PFSK-1 (cell line): Measurements from ENCODE around the gene MYCBPAP.

Source experiments
- FOXP2 ChIP-seq: optimal IDR thresholded peaks from 2 replicates; pipeline ENCODE3; 2011; ENCODE audit warnings: borderline replicate concordance, control low read depth, inconsistent platforms; ENCODE audit not compliant: insufficient read depth; ENCODE audit errors: extremely low read length, extremely low read depth
- POLR2AphosphoS5 ChIP-seq: IDR thresholded peaks from 2 replicates; pipeline ENCODE4 v1.6.1; 2012; ENCODE audit warnings: low read depth, mild to moderate bottlenecking, control low read depth, low read length, moderate library complexity
- SIN3A ChIP-seq: IDR thresholded peaks from 2 replicates; pipeline ENCODE4 v1.6.1; 2012; ENCODE audit warnings: mild to moderate bottlenecking, low read length, moderate library complexity, borderline replicate concordance; ENCODE audit not compliant: insufficient read depth
- TAF1 ChIP-seq: IDR thresholded peaks from 2 replicates; pipeline ENCODE4 v1.6.1; 2012; ENCODE audit warnings: low read length, control low read depth, borderline replicate concordance; ENCODE audit not compliant: insufficient read depth
- TF ChIP-seq, protein P1 (sequence below), 2 experiments: IDR thresholded peaks; 2 replicates each; pipeline versions ENCODE4 v1.6.1 to v1.8.0; 2011 to 2012; ENCODE audit warnings: low read depth in 2 of 2, low read length in 2 of 2, control low read depth in 1 of 2, inconsistent platforms in 1 of 2, mild to moderate bottlenecking in 1 of 2, moderate library complexity in 1 of 2; ENCODE audit not compliant: insufficient read depth in 1 of 2

MYCBPAP gene

DNA sequence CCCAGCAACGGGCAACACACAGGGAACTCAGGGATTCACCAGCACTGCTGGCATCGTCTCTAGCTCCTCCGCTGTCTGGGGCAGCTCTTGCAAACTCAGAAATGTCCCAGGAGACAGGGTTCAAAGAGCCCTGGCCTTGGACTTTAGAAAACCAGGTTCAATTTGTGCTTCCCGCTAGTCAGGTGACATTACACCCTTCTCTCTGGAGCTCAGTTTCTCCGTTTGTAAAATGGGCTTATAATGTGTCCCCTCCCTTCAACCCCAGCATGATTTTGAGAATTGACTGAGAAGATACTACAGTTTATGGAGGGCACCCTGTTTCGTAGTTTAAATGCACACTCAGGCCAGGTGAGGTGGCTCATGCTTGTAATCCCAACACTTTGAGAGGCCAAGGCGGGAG, 1.9 kb upstream of the MYCBPAP start:
- TF ChIP-seq, protein P1, sequence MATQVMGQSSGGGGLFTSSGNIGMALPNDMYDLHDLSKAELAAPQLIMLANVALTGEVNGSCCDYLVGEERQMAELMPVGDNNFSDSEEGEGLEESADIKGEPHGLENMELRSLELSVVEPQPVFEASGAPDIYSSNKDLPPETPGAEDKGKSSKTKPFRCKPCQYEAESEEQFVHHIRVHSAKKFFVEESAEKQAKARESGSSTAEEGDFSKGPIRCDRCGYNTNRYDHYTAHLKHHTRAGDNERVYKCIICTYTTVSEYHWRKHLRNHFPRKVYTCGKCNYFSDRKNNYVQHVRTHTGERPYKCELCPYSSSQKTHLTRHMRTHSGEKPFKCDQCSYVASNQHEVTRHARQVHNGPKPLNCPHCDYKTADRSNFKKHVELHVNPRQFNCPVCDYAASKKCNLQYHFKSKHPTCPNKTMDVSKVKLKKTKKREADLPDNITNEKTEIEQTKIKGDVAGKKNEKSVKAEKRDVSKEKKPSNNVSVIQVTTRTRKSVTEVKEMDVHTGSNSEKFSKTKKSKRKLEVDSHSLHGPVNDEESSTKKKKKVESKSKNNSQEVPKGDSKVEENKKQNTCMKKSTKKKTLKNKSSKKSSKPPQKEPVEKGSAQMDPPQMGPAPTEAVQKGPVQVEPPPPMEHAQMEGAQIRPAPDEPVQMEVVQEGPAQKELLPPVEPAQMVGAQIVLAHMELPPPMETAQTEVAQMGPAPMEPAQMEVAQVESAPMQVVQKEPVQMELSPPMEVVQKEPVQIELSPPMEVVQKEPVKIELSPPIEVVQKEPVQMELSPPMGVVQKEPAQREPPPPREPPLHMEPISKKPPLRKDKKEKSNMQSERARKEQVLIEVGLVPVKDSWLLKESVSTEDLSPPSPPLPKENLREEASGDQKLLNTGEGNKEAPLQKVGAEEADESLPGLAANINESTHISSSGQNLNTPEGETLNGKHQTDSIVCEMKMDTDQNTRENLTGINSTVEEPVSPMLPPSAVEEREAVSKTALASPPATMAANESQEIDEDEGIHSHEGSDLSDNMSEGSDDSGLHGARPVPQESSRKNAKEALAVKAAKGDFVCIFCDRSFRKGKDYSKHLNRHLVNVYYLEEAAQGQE (IDR thresholded peaks at IDR 0.05; ENCODE audit: insufficient read depth in 1 of 2, low read depth in 2 of 2, low read length in 2 of 2) = no peak
- no peak for TF ChIP-seq FOXP2
- no peak for TF ChIP-seq POLR2AphosphoS5
- TF ChIP-seq SIN3A = no peak
- no peak for TF ChIP-seq TAF1

DNA sequence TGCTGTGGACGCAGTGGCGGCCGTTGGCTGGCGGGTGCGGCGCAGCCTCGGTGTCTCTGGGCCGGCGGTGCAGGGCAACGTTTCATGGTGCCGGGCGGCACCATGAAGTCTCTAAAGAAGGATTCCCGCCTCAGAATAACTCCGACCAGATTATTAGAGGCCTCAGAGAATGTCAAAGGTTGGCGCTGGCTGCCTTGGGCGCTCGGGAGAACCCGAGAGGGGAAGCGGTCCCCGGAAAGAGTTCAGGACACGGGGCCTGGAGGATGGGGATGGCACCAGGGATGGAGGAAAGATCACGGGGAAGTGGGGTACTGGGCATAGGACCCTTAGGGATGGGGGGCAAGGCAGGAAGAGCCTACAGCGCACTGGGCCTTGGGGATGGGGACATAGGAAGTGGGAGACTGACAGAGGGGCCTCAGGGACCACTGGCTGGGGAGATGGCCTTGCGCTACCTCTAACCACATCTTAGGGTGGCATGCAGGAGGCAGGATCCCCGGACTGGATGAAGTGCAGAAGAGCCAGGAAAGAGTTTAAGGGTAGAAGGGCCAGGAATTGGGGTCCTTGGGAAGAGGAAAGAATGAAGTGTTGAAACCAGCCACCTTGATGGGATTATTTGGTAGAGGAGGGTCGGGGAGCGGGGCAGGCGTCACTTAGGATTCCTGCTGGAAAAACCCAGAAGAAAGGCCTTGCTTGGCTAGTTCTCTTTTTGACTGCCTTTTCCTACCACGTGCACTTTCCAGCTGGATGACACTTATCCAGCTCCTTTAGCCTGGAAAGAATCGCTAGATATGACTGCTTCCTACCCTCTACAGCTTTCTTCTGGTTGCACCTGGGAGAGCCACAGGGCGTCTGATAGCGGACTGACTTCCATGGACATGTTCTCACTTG, 578 bp downstream of the MYCBPAP start:
- TF ChIP-seq TAF1 (no peak), POLR2AphosphoS5 (no peak), SIN3A (no peak), FOXP2 (no peak)
- TF ChIP-seq, protein P1 (IDR thresholded peaks at IDR 0.05; ENCODE audit: insufficient read depth in 1 of 2, low read depth in 2 of 2, low read length in 2 of 2) = no peak

DNA sequence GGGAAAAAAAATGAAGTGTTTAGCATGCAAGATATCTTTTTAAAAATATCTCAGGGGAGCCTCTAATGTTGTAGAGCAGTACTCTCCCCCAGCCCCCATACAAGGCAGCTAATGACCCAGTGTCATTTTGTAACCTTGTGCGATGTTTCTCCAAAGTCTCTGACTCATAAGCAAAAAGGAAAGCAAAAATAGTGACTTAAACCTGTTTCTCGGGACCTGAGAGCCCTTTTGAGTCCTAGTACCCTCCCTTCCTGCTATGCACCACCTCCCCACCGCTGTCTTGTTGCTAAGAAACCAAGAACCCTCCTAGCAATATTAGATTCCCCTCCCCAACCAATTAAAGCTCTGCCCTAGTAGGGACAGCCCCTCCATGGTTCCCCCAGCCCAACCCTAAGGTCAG, 2.8 kb downstream of the MYCBPAP start:
- TF ChIP-seq, protein P1 (IDR thresholded peaks at IDR 0.05; ENCODE audit: insufficient read depth in 1 of 2, low read depth in 2 of 2, low read length in 2 of 2) = no peak

DNA sequence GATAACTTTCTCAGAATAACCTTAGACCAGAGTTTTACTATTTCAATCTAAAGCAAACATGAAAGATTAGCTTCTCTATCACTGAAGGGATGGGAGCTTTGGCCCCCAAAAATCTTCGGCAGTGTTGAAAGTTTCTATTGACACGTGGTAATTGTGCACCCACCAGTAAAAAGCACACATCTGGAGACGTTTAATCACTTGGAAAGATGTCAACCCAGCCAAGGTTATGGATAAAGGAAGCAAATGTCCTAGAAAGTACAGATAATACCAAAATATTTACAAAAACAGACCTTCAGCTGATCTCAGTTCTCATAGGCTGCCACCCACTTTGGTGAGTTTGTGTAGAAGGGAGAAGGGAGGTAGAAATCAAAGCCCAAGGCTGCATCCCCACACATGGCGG, 5.3 kb downstream of the MYCBPAP start:
- TF ChIP-seq FOXP2 = no peak
- no peak for TF ChIP-seq SIN3A
- TF ChIP-seq POLR2AphosphoS5 = no peak
- TF ChIP-seq TAF1 = no peak
- TF ChIP-seq, protein P1 (IDR thresholded peaks at IDR 0.05; ENCODE audit: insufficient read depth in 1 of 2, low read depth in 2 of 2, low read length in 2 of 2) = no peak
